ENCODE measurements around the gene ZNF25.

Gene ZNF25

DNA sequence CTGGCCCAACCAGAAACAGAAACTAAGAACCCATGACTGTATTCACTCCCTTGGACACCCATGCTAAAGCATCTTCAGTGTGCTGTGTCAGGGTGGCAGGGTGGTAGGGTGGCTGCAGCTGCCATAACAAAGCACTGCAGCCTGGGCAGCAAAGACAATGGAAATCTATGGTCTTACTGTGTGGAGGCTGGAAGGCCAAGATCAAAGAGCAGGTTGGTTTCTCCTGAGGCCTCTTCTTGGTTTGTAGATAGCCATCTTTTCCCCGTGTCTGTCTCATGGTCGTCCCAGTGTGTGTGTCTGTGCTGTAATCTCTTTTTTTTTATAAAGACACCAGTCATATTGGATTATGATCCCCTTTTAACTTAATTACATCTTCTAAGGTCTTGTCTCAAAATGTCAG is 15.2 kb upstream of the ZNF25 start:
- DNase-seq (ENCODE audit: insufficient read length) = no peak
- FAIRE-seq = no peak
- TF ChIP-seq POLR2AphosphoS5 (IDR thresholded peaks at IDR 0.05; ENCODE audit: low read depth, low read length) (no peak), POLR2A (IDR thresholded peaks at IDR 0.05; ENCODE audit: low read depth, low read length) (no peak), TAF1 (IDR thresholded peaks at IDR 0.05; ENCODE audit: borderline replicate concordance, low read depth, low read length) (no peak)

- TF ChIP-seq TAF1 (IDR thresholded peaks at IDR 0.05; ENCODE audit: borderline replicate concordance, low read depth, low read length) (no peak), POLR2AphosphoS5 (IDR thresholded peaks at IDR 0.05; ENCODE audit: low read depth, low read length) (no peak), POLR2A (IDR thresholded peaks at IDR 0.05; ENCODE audit: low read depth, low read length) (no peak)
- DNase-seq (ENCODE audit: insufficient read length) (no peak), FAIRE-seq (no peak)
These were observed 395 bp upstream of the ZNF25 start for GRCh38 chr10:37976880-37977203.

DNA sequence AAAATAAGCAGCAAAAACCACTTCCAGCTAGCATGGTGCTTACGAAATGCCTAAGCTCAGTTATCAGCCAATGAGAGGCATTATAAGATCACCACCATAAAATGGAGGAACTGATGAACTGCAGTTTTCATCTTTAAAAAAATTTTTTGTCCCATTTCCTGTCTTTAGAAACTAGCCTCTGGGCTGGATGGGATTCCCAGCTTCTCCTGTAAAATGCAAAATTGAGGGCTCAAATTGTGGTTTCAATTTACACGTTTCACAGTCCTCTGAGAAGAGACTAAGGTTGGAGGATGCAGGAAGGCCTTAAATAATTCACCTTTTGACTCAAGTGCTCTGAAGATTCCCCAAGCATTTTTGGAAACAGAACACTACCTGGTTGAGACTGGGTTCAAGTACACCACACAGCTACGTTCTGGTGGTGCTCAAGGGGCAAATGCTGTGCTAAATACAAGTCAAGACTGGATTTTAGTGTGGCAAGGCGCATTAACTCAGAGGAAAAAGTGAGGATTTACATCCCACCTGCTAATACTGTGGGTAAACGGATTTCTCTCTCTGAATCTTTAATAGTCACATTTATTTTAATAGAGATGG is 951 bp downstream of the ZNF25 start:
- DNase-seq (ENCODE audit: insufficient read length) (no peak), FAIRE-seq (peak; percentile 81)
- TF ChIP-seq POLR2AphosphoS5 (IDR thresholded peaks at IDR 0.05; ENCODE audit: low read depth, low read length) = no peak
- no peak for TF ChIP-seq TAF1 (IDR thresholded peaks at IDR 0.05; ENCODE audit: borderline replicate concordance, low read depth, low read length)
- no peak for TF ChIP-seq POLR2A (IDR thresholded peaks at IDR 0.05; ENCODE audit: low read depth, low read length)

- DNase-seq (ENCODE audit: insufficient read length) = no peak
- no peak for FAIRE-seq
- TF ChIP-seq TAF1 (IDR thresholded peaks at IDR 0.05; ENCODE audit: borderline replicate concordance, low read depth, low read length) (no peak), POLR2AphosphoS5 (IDR thresholded peaks at IDR 0.05; ENCODE audit: low read depth, low read length) (no peak), POLR2A (IDR thresholded peaks at IDR 0.05; ENCODE audit: low read depth, low read length) (no peak)
These were observed 4.1 kb downstream of the ZNF25 start for GRCh38 chr10:37972396-37972795.

GRCh38 chr10:37965006-37965405 is 11.4 kb downstream of the ZNF25 start:
- FAIRE-seq (no peak), DNase-seq (ENCODE audit: insufficient read length) (no peak)
- TF ChIP-seq POLR2A (IDR thresholded peaks at IDR 0.05; ENCODE audit: low read depth, low read length) = no peak
- TF ChIP-seq POLR2AphosphoS5 (IDR thresholded peaks at IDR 0.05; ENCODE audit: low read depth, low read length) = no peak
- no peak for TF ChIP-seq TAF1 (IDR thresholded peaks at IDR 0.05; ENCODE audit: borderline replicate concordance, low read depth, low read length)

DNA sequence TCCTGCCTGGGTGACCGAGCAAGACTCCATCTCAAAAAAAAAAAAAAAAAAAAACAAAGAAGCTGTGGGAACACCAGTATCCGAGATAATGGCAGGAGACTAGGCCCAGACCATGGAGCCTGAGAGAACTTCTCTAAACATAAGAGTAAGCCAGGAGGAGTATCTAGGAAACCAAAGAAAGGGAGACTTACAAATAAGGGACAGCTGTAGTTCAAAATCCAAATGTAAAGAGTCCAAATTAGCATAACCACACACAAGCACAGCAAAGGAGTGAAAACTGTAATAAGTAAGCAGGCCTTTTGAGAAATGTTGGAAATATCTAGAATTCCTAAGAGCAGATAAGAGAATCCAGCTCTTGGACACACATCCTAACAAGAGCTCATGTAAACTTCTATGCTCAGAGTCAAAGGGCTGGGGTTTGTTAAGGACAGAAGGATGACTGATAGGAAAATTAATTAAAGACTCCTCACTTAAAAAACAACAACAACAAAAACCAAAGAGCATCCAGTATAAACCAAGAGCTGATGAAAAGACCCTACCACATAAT is 15.8 kb downstream of the ZNF25 start:
- no peak for DNase-seq (ENCODE audit: insufficient read length)
- FAIRE-seq = no peak
- TF ChIP-seq POLR2A (IDR thresholded peaks at IDR 0.05; ENCODE audit: low read depth, low read length) (no peak), TAF1 (IDR thresholded peaks at IDR 0.05; ENCODE audit: borderline replicate concordance, low read depth, low read length) (no peak), POLR2AphosphoS5 (IDR thresholded peaks at IDR 0.05; ENCODE audit: low read depth, low read length) (no peak)

GRCh38 chr10:37957841-37958240 is 18.6 kb downstream of the ZNF25 start:
- TF ChIP-seq POLR2AphosphoS5 (IDR thresholded peaks at IDR 0.05; ENCODE audit: low read depth, low read length) (no peak), TAF1 (IDR thresholded peaks at IDR 0.05; ENCODE audit: borderline replicate concordance, low read depth, low read length) (no peak), POLR2A (IDR thresholded peaks at IDR 0.05; ENCODE audit: low read depth, low read length) (no peak)
- FAIRE-seq (peak; percentile 42), DNase-seq (ENCODE audit: insufficient read length) (no peak)

GRCh38 chr10:37952926-37953325 is 23.5 kb downstream of the ZNF25 start:
- FAIRE-seq = no peak
- DNase-seq (ENCODE audit: insufficient read length) = no peak
- no peak for TF ChIP-seq POLR2A (IDR thresholded peaks at IDR 0.05; ENCODE audit: low read depth, low read length)
- TF ChIP-seq TAF1 (IDR thresholded peaks at IDR 0.05; ENCODE audit: borderline replicate concordance, low read depth, low read length) = no peak
- no peak for TF ChIP-seq POLR2AphosphoS5 (IDR thresholded peaks at IDR 0.05; ENCODE audit: low read depth, low read length)

DNA sequence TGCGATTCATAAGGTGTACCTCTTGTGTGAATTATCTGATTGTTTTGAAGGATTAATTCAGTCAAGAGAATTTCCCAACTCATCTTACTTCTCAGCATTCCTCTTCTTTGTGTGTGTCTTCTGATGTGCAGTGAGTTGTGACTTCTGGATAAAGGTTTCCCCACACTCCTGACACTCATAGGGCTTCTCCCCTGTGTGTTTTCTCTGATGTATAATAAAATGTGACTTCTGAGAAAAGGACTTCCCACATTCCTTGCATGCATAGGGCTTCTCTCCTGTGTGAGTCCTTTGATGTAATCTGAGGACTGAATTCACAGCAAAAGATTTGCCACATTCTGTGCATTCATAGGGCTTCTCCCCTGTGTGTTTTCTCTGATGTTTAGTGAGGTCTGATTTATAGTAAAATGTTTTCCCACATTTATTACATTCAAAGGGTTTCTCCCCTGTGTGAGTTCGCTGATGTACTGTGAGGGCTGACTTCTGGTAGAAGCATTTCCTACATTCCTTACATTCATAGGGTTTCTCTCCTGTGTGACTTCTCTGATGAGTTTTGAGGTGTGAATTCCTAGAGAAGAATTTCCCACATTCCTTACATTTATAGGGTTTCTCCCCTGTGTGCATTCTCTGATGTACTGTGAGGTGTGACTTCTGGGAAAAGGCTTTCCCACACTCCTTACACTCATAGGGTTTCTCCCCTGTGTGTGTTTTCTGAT is 24.2 kb downstream of the ZNF25 start:
- FAIRE-seq (no peak), DNase-seq (ENCODE audit: insufficient read length) (no peak)
- TF ChIP-seq TAF1 (IDR thresholded peaks at IDR 0.05; ENCODE audit: borderline replicate concordance, low read depth, low read length) (no peak), POLR2AphosphoS5 (IDR thresholded peaks at IDR 0.05; ENCODE audit: low read depth, low read length) (no peak), POLR2A (IDR thresholded peaks at IDR 0.05; ENCODE audit: low read depth, low read length) (no peak)

DNA sequence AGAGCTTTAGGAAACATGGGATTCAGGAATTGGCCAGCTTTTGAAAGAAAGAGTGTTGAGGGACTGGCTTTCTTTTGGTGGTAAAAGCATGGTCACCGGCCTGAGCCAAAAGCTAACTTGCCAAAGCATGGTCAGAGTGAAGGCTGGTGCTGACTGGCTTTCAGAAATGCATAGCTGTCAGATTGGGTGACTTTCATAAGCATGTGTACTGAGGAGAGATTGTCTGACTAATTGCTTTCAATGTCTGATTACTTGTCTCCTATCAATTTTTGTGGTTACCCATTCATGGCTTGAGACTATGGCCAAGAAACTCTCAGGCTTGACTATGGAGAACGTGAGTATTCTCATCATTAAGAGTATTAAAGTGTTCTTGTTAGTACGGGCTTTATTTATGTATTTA is 28.2 kb downstream of the ZNF25 start:
- TF ChIP-seq POLR2AphosphoS5 (IDR thresholded peaks at IDR 0.05; ENCODE audit: low read depth, low read length) = no peak
- no peak for TF ChIP-seq TAF1 (IDR thresholded peaks at IDR 0.05; ENCODE audit: borderline replicate concordance, low read depth, low read length)
- TF ChIP-seq POLR2A (IDR thresholded peaks at IDR 0.05; ENCODE audit: low read depth, low read length) = no peak
- DNase-seq (ENCODE audit: insufficient read length) (no peak), FAIRE-seq (no peak)

DNA sequence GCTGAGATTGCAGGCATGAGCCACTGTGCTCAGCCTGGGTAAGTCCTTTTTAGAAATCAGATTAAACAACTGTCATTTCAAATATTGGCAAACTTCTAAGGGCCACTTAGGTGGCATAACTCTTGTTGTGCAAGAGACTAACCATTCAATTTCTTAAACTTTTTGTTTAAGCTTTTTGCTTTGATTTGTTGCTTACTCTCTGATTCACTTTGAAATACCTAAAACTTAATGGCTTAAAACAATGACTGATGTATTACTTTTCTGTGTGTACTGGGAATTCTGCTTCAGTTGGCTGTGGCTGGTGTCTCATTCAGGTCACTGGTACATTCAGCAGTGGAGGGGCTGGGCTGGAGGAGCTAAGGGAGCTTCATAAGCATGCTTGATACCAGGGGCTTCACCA is 28.9 kb downstream of the ZNF25 start:
- FAIRE-seq (no peak), DNase-seq (ENCODE audit: insufficient read length) (no peak)
- no peak for TF ChIP-seq POLR2AphosphoS5 (IDR thresholded peaks at IDR 0.05; ENCODE audit: low read depth, low read length)
- TF ChIP-seq TAF1 (IDR thresholded peaks at IDR 0.05; ENCODE audit: borderline replicate concordance, low read depth, low read length) = no peak
- no peak for TF ChIP-seq POLR2A (IDR thresholded peaks at IDR 0.05; ENCODE audit: low read depth, low read length)

- TF ChIP-seq POLR2AphosphoS5 (IDR thresholded peaks at IDR 0.05; ENCODE audit: low read depth, low read length) (no peak), POLR2A (IDR thresholded peaks at IDR 0.05; ENCODE audit: low read depth, low read length) (no peak), TAF1 (IDR thresholded peaks at IDR 0.05; ENCODE audit: borderline replicate concordance, low read depth, low read length) (no peak)
- DNase-seq (ENCODE audit: insufficient read length) (no peak), FAIRE-seq (no peak)
These were observed 38.6 kb downstream of the ZNF25 start for GRCh38 chr10:37937864-37938263.

All from GM12892 (cell line).